Measurements from ENCODE around the gene POU6F1. TPM values are rescaled to one million over a fixed set of nuclear protein-coding genes. Genes with fewer than 3 reads are reported as not detected.

POU6F1 gene
- total and polyA plus RNA-seq, 9 of the 15 experiments (the other 6 are each of a cell fraction or from before 2014, with no cell fraction given): 0.14 to 3.3 (median 1.1) TPM

GRCh38 chr12:51253276-51253675 lies 35.4 kb upstream of the POU6F1 start:
- H3K9ac ChIP-seq (ENCODE audit: insufficient read depth in 1 of 2, low read depth in 2 of 2, low read length in 2 of 2): no peak overlapping the region
- no peak overlapping the region for H3K27ac ChIP-seq (ENCODE audit: extremely low read depth, low read depth, low read length)
- no peaks in the 10 kb centered on the region for H3K9me3 ChIP-seq (replicated peaks; ENCODE audit: control insufficient read depth, insufficient read depth, low read depth, low read length)
- H3K79me2 ChIP-seq (ENCODE audit: control insufficient read depth, insufficient read depth, low read length): no peaks in the 10 kb centered on the region
- no peak overlapping the region for H3K4me2 ChIP-seq (ENCODE audit: insufficient read depth, low read length)
- ATAC-seq (no peak), DNase-seq (ENCODE audit: extremely low read depth in 1 of 4, low spot score in 3 of 4) (no peak), FAIRE-seq (no peak)
- no peak overlapping the region for H2AFZ ChIP-seq (ENCODE audit: low read depth, low read length)
- intact Hi-C loops (cut with micrococcal nuclease) (no loop called here), in situ Hi-C loops (cut with MboI) (no loop called here)
- no peaks in the 10 kb centered on the region for H4K20me1 ChIP-seq (replicated peaks; ENCODE audit: control insufficient read depth, insufficient read depth, low read length)
- H3K36me3 ChIP-seq (ENCODE audit: control insufficient read depth, insufficient read depth, low read length): peaks cover 11% of the 10 kb centered on the region; the same call in 2 of the 3 replicates
- BruUV-seq (replicated peaks): no TSS peak
- no peaks in the 10 kb centered on the region for H3K9me1 ChIP-seq (ENCODE audit: control insufficient read depth, insufficient read depth, low read length)
- CTCF ChIA-PET (ENCODE audit: low intra/inter-chr PET ratio): interaction anchor here (0.7 to 1.1 kb wide), 2 partner anchors 205 to 428 kb away, joined by 3 read pairs; partner anchors contain the start of gene LETMD1
- POLR2A ChIA-PET: interaction anchor here (0.6 to 5.3 kb wide), 4 partner anchors 9 to 1405 kb away, joined by 3 to 37 read pairs (median 4); partner anchors contain the start of genes CSRNP2 and DAZAP2
- 69% methylated on average over 1 of the region's 1 CpG for WGBS (ENCODE audit: insufficient coverage, low coverage, missing lambda C conversion rate)
- H3K4me3 ChIP-seq: no peak overlapping the region
- TF ChIP-seq CEBPB (tag; IDR thresholded peaks at IDR 0.05): peak; percentile 58
- TF ChIP-seq CEBPG (CRISPR knock-in tag; IDR thresholded peaks at IDR 0.05): no peak
- peak; percentile 55 to 80; a peak in 3 of 4 replicates for TF ChIP-seq CEBPG (tag; conservative IDR thresholded peaks at IDR 0.05 in 1 of 2, IDR thresholded peaks at IDR 0.05 in 1 of 2)
- TF ChIP-seq RREB1 (CRISPR knock-in tag; IDR thresholded peaks at IDR 0.05): no peak
- H3K27me3 ChIP-seq (ENCODE audit: control insufficient read depth in 2 of 2, insufficient read depth in 2 of 2, low read length in 2 of 2): no peaks in the 10 kb centered on the region
- H3K4me1 ChIP-seq (replicated peaks in 1 of 2; ENCODE audit: control insufficient read depth in 2 of 2, insufficient read depth in 2 of 2, low read length in 2 of 2): peaks cover 0 to 3% of the 10 kb centered on the region in 2 experiments; a peak in 2 of 5 replicates

Data from K562 (cell line).